Measurements from ENCODE around the gene TRAF2. TPM values are rescaled to one million over a fixed set of nuclear protein-coding genes. Genes with fewer than 3 reads are reported as not detected.

Gene TRAF2
- total and polyA plus RNA-seq, 2 donors (not counting 3 experiments of a cell fraction or from before 2014, with no cell fraction given) = 10.9 to 23.1 TPM

DNA sequence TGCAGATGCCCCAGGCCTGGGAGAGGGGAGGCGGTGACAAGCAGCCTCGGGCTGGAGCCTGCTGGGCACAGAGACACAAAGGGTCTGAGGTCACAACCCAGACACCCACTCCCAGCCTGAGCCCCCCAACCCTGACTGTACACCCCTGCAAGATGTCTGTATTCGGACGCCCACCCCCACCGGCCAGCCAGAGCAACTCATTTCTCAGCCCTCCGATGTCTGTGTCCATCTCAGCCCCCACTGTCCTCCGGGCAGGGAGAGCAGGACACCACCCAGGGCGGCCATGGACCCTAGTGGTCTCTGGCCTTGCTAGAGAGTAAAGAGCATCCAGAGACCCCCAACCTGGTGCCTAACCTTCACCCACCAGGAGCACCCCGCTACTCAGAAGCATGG lies 69.6 kb downstream of the TRAF2 start:
- intact Hi-C loops (cut with micrococcal nuclease) (no loop called here), dilution Hi-C loops (cut with MboI; ENCODE audit: extremely low pct_ligation_motif_present, low sequenced_read_pairs) (no loop called here)
- ChIA-PET CTCF (no interaction called here), POLR2A (no interaction called here)
- Histone ChIP-seq H3K4me2 (ENCODE audit: insufficient read depth, low read length) (no peak overlapping the region), H3K27me3 (ENCODE audit: control insufficient read depth in 2 of 2, insufficient read depth in 2 of 2, low read length in 2 of 2) (no peaks in the 10 kb centered on the region), H4K20me1 (replicated peaks; ENCODE audit: control insufficient read depth, extremely low read depth, insufficient read depth, low read length) (no peaks in the 10 kb centered on the region), H3K4me1 (ENCODE audit: control insufficient read depth, extremely low read depth, insufficient read depth, low read length) (no peaks in the 10 kb centered on the region), H3K9me3 (replicated peaks; ENCODE audit: control insufficient read depth, insufficient read depth, low read length) (no peaks in the 10 kb centered on the region), H3K79me2 (ENCODE audit: control insufficient read depth, insufficient read depth, low read length) (no peaks in the 10 kb centered on the region), H3K36me3 (ENCODE audit: control insufficient read depth in 2 of 2, extremely low read depth in 1 of 2, insufficient read depth in 2 of 2, low read length in 2 of 2) (no peaks in the 10 kb centered on the region), H3K9me1 (replicated peaks; ENCODE audit: control insufficient read depth, extremely low read depth, insufficient read depth, low read length) (no peaks in the 10 kb centered on the region), H3K27ac (ENCODE audit: insufficient read depth, low read depth, low read length) (no peak overlapping the region), H3K4me3 (replicated peaks in 1 of 3; ENCODE audit: insufficient read depth in 1 of 3, low read depth in 1 of 3, low read length in 3 of 3) (no peak overlapping the region), H2AFZ (ENCODE audit: low read depth, low read length) (no peak overlapping the region), H3K9ac (replicated peaks; ENCODE audit: extremely low read depth, insufficient read depth, low read length) (no peak overlapping the region)
- DNase-seq (ENCODE audit: low read depth, low spot score) = no peak
- FAIRE-seq = no peak
- BruUV-seq (replicated peaks) = no TSS peak
- TF ChIP-seq EZH2 (IDR thresholded peaks at IDR 0.05; ENCODE audit: borderline replicate concordance, low read depth, low read length, severe bottlenecking) (no peak), MAX (IDR thresholded peaks at IDR 0.05; ENCODE audit: insufficient read depth, insufficient read length) (no peak), CTCF (IDR thresholded peaks at IDR 0.05; ENCODE audit: extremely low read depth in 1 of 2, insufficient read depth in 1 of 2, low read depth in 1 of 2, low read length in 2 of 2) (no peak), POLR2AphosphoS5 (IDR thresholded peaks at IDR 0.05; ENCODE audit: insufficient read depth, low read depth, low read length) (no peak), GATA2 (IDR thresholded peaks at IDR 0.05; ENCODE audit: insufficient read depth, insufficient read length, low read depth, low read length) (no peak), MYC (IDR thresholded peaks at IDR 0.05; ENCODE audit: low read depth, low read length) (no peak), POLR2A (IDR thresholded peaks at IDR 0.05; ENCODE audit: low read depth, low read length) (no peak), JUN (IDR thresholded peaks at IDR 0.05; ENCODE audit: borderline replicate concordance, insufficient read depth, insufficient read length, low read depth) (no peak), FOS (IDR thresholded peaks at IDR 0.05; ENCODE audit: borderline replicate concordance, insufficient read depth, low read length) (no peak)
